Peyer's patch (tissue), 4 donors: ENCODE measurements around the gene RAPGEF5. TPM values are rescaled to one million over a fixed set of nuclear protein-coding genes. Genes with fewer than 3 reads are reported as not detected.
A peak's percentile ranks its signal among the peaks of the same experiment; 100 is the strongest.

Experiments used
- DNase-seq, 3 donors: peaks; one replicate each; pipeline ENCODE4 v3.0.0-alpha.2; 2017 to 2019
- H3K27ac ChIP-seq, 4 donors: fragments of 200-600 bp; sonication (generic); one replicate each; pipeline ENCODE4 v1.5.1; 2016 to 2019
- H3K27me3 ChIP-seq, 2 donors: fragments of 200-600 bp; sonication (generic); one replicate each; pipeline ENCODE4 v1.5.1; 2019
- H3K36me3 ChIP-seq, 3 donors: fragments of 200-600 bp; sonication (generic); one replicate each; pipeline ENCODE4 v1.5.1; 2016 to 2019
- H3K4me1 ChIP-seq, 4 donors: fragments of 200-600 bp; sonication (generic); one replicate each; pipeline ENCODE4 v1.5.1; 2016 to 2019
- H3K4me3 ChIP-seq, 4 donors: fragments of 200-600 bp; sonication (generic); 1 replicate in 3 of 4; 2 replicates in 1 of 4; pipeline ENCODE4 v1.5.1; 2016 to 2019; ENCODE audit warnings: mild to moderate bottlenecking in 1 of 4
- H3K9me3 ChIP-seq, 4 donors: fragments of 200-600 bp; sonication (generic); one replicate each; pipeline ENCODE4 v1.5.1; 2016 to 2019; ENCODE audit warnings: mild to moderate bottlenecking in 1 of 4
- POLR2A ChIP-seq, 2 donors: fragments of 450-650 bp; IDR thresholded peaks; one replicate each; pipeline ENCODE4 v1.5.1; 2017; ENCODE audit warnings: antibody characterized with exemption in 2 of 2, mild to moderate bottlenecking in 2 of 2, moderate library complexity in 2 of 2
- total RNA-seq, 4 donors: library from RNA; depleted of rRNA; stranded (reverse); fragments of >200 nt; gene quantifications; one replicate each; pipeline ENCODE4 v1.1.0, GENCODE V29; 2016
- TF ChIP-seq, protein P1 (sequence below), 6 experiments: fragments of 450-650 bp in 4 of 6; fragments of 200-600 bp in 2 of 6; sonication (generic) in 1 of 6; IDR thresholded peaks; one replicate each; pipeline ENCODE4 v1.5.1; 2017 to 2019; ENCODE audit warnings: antibody characterized with exemption in 6 of 6, mild to moderate bottlenecking in 3 of 6, moderate library complexity in 1 of 6

The RAPGEF5 gene
- total RNA-seq, 4 donors from 2014 or later = 92.8 to 144 (median 111) TPM

GRCh38 chr7:22331704-22332103 lies 25.2 kb downstream of the RAPGEF5 start:
- Histone ChIP-seq H3K9me3 (no peaks in the 10 kb centered on the region), H3K27me3 (no peaks in the 10 kb centered on the region), H3K4me3 (no peak overlapping the region), H3K27ac (peak overlapping the region in 3 of 4 donors; percentile 43 to 86 (median 73)), H3K36me3 (no peaks in the 10 kb centered on the region), H3K4me1 (peaks cover 0 to 21% (median 0%) of the 10 kb centered on the region in 4 donors)
- TF ChIP-seq, protein P1, sequence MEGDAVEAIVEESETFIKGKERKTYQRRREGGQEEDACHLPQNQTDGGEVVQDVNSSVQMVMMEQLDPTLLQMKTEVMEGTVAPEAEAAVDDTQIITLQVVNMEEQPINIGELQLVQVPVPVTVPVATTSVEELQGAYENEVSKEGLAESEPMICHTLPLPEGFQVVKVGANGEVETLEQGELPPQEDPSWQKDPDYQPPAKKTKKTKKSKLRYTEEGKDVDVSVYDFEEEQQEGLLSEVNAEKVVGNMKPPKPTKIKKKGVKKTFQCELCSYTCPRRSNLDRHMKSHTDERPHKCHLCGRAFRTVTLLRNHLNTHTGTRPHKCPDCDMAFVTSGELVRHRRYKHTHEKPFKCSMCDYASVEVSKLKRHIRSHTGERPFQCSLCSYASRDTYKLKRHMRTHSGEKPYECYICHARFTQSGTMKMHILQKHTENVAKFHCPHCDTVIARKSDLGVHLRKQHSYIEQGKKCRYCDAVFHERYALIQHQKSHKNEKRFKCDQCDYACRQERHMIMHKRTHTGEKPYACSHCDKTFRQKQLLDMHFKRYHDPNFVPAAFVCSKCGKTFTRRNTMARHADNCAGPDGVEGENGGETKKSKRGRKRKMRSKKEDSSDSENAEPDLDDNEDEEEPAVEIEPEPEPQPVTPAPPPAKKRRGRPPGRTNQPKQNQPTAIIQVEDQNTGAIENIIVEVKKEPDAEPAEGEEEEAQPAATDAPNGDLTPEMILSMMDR (IDR thresholded peaks at IDR 0.05) = no peak
- no peak for TF ChIP-seq POLR2A (IDR thresholded peaks at IDR 0.05)
- no peak for DNase-seq

GRCh38 chr7:22330903-22331302 lies 26.1 kb downstream of the RAPGEF5 start:
- TF ChIP-seq, protein P1 (IDR thresholded peaks at IDR 0.05) = no peak
- TF ChIP-seq POLR2A (IDR thresholded peaks at IDR 0.05) = no peak
- peak overlapping the region in 3 of 4 donors; percentile 24 to 86 (median 73) for H3K27ac ChIP-seq

DNA sequence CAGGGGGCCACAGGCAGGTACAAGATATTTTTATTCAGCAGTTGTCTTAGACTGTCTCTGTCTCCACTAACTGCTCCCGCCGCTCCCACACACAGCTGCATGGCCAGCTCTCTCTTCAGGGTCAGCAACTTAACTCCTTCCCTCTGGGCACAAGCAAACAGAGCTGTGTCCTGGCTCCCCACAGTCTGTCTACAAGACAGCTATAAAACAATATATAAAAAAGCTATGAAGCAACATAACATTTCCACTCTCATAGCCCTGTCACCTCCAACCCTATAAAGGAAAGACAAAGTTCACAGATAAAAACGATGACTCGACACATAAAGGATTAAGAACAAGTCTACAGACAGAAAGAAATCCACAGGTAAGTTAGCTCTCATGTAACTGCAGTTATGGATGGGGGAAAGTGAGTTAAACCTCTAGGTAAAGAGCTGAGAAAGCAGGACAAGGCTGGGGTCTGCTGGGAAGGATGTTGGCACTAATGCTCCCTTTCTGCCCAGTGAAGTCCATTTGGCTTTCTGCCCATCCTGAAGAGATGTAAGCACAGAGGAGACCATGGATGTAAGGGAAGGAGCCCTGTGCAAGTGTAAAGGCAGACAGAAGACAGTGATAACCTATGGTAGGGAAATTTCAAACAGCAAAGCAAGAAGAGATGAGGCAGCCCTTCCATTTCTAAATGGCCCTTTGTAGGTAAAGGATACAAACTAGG lies 27.0 kb downstream of the RAPGEF5 start:
- peak in 2 of 3 donors; percentile 61 to 71 for DNase-seq
- peak overlapping the region in 3 of 4 donors; percentile 31 to 86 (median 62) for H3K27ac ChIP-seq
- peaks cover 0 to 19% (median 0%) of the 10 kb centered on the region in 4 donors for H3K4me1 ChIP-seq
- H3K36me3 ChIP-seq = no peaks in the 10 kb centered on the region
- H3K27me3 ChIP-seq = no peaks in the 10 kb centered on the region
- no peaks in the 10 kb centered on the region for H3K9me3 ChIP-seq
- H3K4me3 ChIP-seq = peak overlapping the region in 1 of 4 donors; percentile 15
- TF ChIP-seq POLR2A (IDR thresholded peaks at IDR 0.05) = peak in 1 of 2 donors; percentile 54
- TF ChIP-seq, protein P1 (IDR thresholded peaks at IDR 0.05) = no peak

More at GRCh38 chr7:22330903-22331302, 26.1 kb downstream of the RAPGEF5 start:
- Histone ChIP-seq H3K4me3 (no peak overlapping the region), H3K27me3 (no peaks in the 10 kb centered on the region), H3K9me3 (no peaks in the 10 kb centered on the region), H3K36me3 (no peaks in the 10 kb centered on the region), H3K4me1 (peaks cover 0 to 21% (median 0%) of the 10 kb centered on the region in 4 donors)
- DNase-seq = no peak

GRCh38 chr7:22326181-22326580 lies 30.8 kb downstream of the RAPGEF5 start:
- H3K4me1 ChIP-seq = peaks cover 0 to 6% (median 0%) of the 10 kb centered on the region in 4 donors
- DNase-seq = no peak
- no peaks in the 10 kb centered on the region for H3K9me3 ChIP-seq
- TF ChIP-seq POLR2A (IDR thresholded peaks at IDR 0.05) = no peak
- TF ChIP-seq, protein P1 (IDR thresholded peaks at IDR 0.05) = no peak
- peak overlapping the region in 1 of 4 donors; percentile 48 for H3K27ac ChIP-seq
- H3K36me3 ChIP-seq = no peaks in the 10 kb centered on the region
- no peak overlapping the region for H3K4me3 ChIP-seq
- H3K27me3 ChIP-seq = no peaks in the 10 kb centered on the region

GRCh38 chr7:22325671-22326070 lies 31.3 kb downstream of the RAPGEF5 start:
- no peak for DNase-seq
- Histone ChIP-seq H3K36me3 (no peaks in the 10 kb centered on the region), H3K4me1 (peaks cover 0 to 6% (median 0%) of the 10 kb centered on the region in 4 donors), H3K9me3 (no peaks in the 10 kb centered on the region), H3K4me3 (no peak overlapping the region), H3K27ac (peak overlapping the region in 1 of 4 donors; percentile 48), H3K27me3 (no peaks in the 10 kb centered on the region)
- TF ChIP-seq POLR2A (IDR thresholded peaks at IDR 0.05) = no peak
- TF ChIP-seq, protein P1 (IDR thresholded peaks at IDR 0.05) = no peak
